ENCODE data around the gene PSPH. TPM values are rescaled to one million over a fixed set of nuclear protein-coding genes. Genes with fewer than 3 reads are reported as not detected.
"Not testable (repeated sequence)": the region's sequence is repeated elsewhere in the genome, so short reads cannot be mapped to it uniquely, and the experiment has no call there.

The PSPH gene
- total RNA-seq, 2 experiments from 2014 or later: 16.3 to 20.9 TPM

DNA sequence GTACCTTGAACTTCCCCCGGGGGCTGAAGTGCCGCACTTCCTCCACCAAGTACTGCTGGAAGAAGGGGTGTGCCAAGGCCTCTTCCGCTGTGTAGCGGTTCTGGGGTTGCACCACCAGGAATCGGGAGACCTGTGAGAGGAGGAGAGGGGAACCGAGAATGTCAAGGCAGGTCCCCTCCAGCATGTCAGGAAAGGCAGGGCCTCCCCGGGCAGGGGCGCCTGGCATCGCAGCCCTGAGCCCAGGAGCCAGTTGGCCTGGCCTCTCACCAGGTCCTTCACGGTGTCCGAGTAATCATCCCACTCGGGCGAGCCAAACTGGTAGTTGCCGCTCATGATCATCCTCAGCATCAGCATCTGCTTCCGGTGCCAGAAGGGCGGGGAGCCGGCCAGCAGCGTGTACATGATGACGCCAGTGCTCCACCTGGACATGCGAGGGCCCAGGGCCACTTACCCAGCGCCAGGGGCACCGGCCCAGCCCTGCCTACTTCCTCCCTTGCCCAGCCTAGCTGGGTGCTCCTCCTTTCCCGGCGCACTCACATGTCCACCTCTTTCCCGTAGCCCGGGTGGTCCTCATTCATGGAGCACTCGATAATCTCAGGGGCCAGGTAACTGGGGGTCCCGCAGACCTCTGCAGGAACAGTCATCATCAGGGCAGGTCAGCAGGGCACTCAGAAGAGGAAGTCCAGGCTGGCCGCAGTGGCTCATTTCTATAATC is 30.5 kb upstream of the PSPH start:
- no peak overlapping the region for H3K4me3 Mint-ChIP-seq
- H3K27ac Mint-ChIP-seq: no peak overlapping the region
- no peaks in the 10 kb centered on the region for H3K27me3 Mint-ChIP-seq
- no peaks in the 10 kb centered on the region for H3K4me1 Mint-ChIP-seq (ENCODE audit: low read depth)
- POLR2A ChIA-PET: no interaction called here
- no peak for DNase-seq
- peaks cover 26% of the 10 kb centered on the region for H3K36me3 Mint-ChIP-seq
- CTCF ChIA-PET: no interaction called here
- no peaks in the 10 kb centered on the region for H3K9me3 Mint-ChIP-seq
- intact Hi-C loops (cut with micrococcal nuclease): no loop called here

DNA sequence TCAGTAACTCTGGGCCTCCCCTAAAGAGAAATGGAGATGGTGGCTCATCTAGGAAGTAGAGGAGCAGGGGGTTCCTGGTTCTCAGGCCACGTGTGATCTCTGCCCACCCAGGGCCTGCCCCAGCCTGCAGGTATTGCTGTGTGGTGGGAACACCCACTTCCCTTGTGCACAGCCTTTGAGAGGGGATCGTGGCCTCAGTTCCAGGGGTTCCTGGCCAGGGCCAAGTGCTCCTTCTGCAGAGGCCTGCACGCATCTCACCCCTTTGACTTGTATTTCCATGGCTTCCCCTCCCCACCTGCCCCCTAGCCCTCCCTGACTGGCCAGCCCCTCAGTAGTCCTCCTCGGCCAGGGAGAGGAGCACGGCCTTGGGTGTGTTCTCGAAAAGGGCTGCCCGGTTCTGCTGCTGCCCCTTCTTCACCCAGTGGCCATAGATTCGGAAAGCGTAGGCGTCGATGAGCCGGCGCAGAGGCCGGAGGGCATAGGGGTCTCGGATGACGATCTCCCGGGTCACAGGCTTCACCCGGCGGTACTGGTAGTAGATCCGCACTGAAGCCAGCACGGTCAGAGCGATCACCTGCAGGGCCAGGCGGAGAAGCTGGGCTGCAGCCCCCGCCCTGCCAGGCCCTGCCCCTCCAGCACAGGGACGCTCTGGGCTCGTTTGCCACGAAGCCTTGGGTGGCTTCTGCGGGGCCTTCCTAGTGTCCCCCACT is 29.6 kb upstream of the PSPH start:
- H3K4me1 Mint-ChIP-seq (ENCODE audit: low read depth); H3K27me3 Mint-ChIP-seq; H3K4me3 Mint-ChIP-seq; DNase-seq; intact Hi-C loops (cut with micrococcal nuclease); H3K27ac Mint-ChIP-seq; CTCF ChIA-PET; H3K9me3 Mint-ChIP-seq; POLR2A ChIA-PET: not testable (repeated sequence)
- H3K36me3 Mint-ChIP-seq: peaks cover 23% of the 10 kb centered on the region

DNA sequence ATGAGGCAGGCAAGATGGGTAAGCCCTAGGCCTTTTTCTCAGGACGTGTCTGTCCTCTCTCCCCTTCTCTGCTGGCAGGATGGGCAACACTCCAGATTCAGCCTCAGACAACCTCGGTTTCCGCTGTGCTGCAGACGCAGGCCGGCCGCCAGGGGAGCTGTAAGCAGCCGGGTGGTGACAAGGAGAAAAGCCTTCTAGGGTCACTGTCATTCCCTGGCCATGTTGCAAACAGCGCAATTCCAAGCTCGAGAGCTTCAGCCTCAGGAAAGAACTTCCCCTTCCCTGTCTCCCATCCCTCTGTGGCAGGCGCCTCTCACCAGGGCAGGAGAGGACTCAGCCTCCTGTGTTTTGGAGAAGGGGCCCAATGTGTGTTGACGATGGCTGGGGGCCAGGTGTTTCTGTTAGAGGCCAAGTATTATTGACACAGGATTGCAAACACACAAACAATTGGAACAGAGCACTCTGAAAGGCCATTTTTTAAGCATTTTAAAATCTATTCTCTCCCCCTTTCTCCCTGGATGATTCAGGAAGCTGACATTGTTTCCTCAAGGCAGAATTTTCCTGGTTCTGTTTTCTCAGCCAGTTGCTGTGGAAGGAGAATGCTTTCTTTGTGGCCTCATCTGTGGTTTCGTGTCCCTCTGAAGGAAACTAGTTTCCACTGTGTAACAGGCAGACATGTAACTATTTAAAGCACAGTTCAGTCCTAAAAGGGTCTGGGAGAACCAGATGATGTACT is 28.4 kb upstream of the PSPH start:
- POLR2A ChIA-PET: no interaction called here
- H3K4me1 Mint-ChIP-seq (ENCODE audit: low read depth): no peaks in the 10 kb centered on the region
- no peak for DNase-seq

DNA sequence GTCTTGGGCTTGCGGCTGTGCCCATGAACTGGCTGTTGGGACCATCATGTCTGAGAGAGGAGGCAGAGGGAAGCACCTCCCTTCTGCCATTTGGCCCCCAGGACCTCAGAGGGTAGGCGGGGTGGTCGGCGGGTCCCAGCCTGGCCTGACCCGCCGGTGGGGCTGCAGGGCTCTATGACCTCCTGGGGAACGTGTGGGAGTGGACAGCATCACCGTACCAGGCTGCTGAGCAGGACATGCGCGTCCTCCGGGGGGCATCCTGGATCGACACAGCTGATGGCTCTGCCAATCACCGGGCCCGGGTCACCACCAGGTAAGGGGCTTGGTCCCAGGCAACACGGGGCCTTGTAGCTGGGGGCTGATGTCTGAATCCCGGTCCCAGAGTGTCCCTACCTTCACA is 27.0 kb upstream of the PSPH start:
- H3K27ac Mint-ChIP-seq: no peak overlapping the region
- H3K9me3 Mint-ChIP-seq: no peaks in the 10 kb centered on the region
- H3K4me3 Mint-ChIP-seq: no peak overlapping the region
- peaks cover 30% of the 10 kb centered on the region for H3K36me3 Mint-ChIP-seq
- intact Hi-C loops (cut with micrococcal nuclease): no loop called here
- POLR2A ChIA-PET: interaction anchor here (0.6 to 0.9 kb wide), 2 partner anchors 11 to 27 kb away, joined by 3 read pairs; partner anchors contain the start of genes CCT6A and PSPH
- H3K4me1 Mint-ChIP-seq (ENCODE audit: low read depth): peaks cover 4% of the 10 kb centered on the region
- no peak for DNase-seq
- H3K27me3 Mint-ChIP-seq: no peaks in the 10 kb centered on the region
- CTCF ChIA-PET: interaction anchor here (1.1 kb wide), 1 partner anchor 14 kb away, joined by 3 read pairs; no protein-coding TSS in a partner anchor

More for the DNA sequence above, 28.4 kb upstream of the PSPH start:
- H3K9me3 Mint-ChIP-seq: no peaks in the 10 kb centered on the region
- H3K27ac Mint-ChIP-seq: no peak overlapping the region
- intact Hi-C loops (cut with micrococcal nuclease): no loop called here
- no peaks in the 10 kb centered on the region for H3K27me3 Mint-ChIP-seq
- CTCF ChIA-PET: no interaction called here
- no peak overlapping the region for H3K4me3 Mint-ChIP-seq
- peaks cover 25% of the 10 kb centered on the region for H3K36me3 Mint-ChIP-seq

DNA sequence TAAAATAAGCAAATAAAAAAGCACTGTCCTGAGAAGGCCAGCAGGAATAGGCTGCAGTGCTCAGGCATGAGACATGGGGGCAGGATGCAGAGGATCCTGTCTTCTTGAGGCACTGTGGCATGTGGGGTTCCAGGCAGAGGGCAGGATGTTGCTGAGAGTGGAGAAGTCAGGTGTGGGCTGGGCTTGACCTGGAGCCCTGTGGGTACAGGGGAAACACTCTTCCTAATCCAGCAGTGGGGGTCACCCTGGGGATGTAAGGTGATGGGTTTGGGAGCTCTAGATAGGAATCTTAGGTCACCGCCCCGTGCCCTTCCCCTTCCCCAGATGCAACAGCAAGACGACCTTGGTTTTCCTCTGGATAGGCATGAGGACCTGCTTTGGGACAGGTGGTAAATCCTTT is 26.4 kb upstream of the PSPH start:
- POLR2A ChIA-PET: no interaction called here

DNA sequence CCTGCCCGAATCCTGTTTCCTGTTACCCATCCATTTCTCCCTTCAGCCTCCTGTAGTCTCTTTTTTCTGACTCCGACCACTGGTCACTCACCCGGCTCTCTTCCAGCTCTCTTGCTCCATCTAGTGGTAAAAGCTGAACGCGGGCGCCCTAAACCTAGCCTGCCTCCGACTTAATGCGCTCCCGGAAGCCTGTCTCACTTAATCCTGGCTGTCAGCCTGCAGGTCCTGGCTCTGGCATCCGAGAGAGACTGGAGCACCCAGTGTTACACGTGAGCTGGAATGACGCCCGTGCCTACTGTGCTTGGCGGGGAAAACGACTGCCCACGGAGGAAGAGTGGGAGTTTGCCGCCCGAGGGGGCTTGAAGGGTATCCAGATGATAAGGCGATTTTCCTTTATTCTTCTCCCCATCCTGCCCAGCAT is 23.1 kb upstream of the PSPH start:
- H3K27me3 Mint-ChIP-seq: no peaks in the 10 kb centered on the region
- H3K4me1 Mint-ChIP-seq (ENCODE audit: low read depth): peaks cover 4% of the 10 kb centered on the region
- no peak overlapping the region for H3K27ac Mint-ChIP-seq
- ChIA-PET POLR2A (interaction anchor here (0.6 to 1.8 kb wide), 2 partner anchors 9 to 72 kb away, joined by 4 to 5 read pairs; no protein-coding TSS in a partner anchor), CTCF (interaction anchor here (0.8 to 4.1 kb wide), 21 partner anchors 9 to 642 kb away, joined by 3 to 45 read pairs (median 7); partner anchors contain the start of genes CCT6A, CHCHD2, PHKG1 and PSPH)
- H3K9me3 Mint-ChIP-seq: no peaks in the 10 kb centered on the region
- DNase-seq: peak; percentile 77
- no peak overlapping the region for H3K4me3 Mint-ChIP-seq
- H3K36me3 Mint-ChIP-seq: peaks cover 31% of the 10 kb centered on the region
- intact Hi-C loops (cut with micrococcal nuclease): loop anchor here (1.0 kb wide), 2 partner anchors 70 to 433 kb away; no protein-coding TSS in a partner anchor

More for the DNA sequence above, 26.4 kb upstream of the PSPH start:
- CTCF ChIA-PET: interaction anchor here (1.1 kb wide), 1 partner anchor 14 kb away, joined by 3 read pairs; no protein-coding TSS in a partner anchor
- Mint-ChIP-seq H3K36me3 (peaks cover 34% of the 10 kb centered on the region), H3K4me1 (ENCODE audit: low read depth) (peaks cover 4% of the 10 kb centered on the region), H3K27me3 (no peaks in the 10 kb centered on the region), H3K27ac (no peak overlapping the region), H3K9me3 (no peaks in the 10 kb centered on the region), H3K4me3 (no peak overlapping the region)
- intact Hi-C loops (cut with micrococcal nuclease): no loop called here
- no peak for DNase-seq

DNA sequence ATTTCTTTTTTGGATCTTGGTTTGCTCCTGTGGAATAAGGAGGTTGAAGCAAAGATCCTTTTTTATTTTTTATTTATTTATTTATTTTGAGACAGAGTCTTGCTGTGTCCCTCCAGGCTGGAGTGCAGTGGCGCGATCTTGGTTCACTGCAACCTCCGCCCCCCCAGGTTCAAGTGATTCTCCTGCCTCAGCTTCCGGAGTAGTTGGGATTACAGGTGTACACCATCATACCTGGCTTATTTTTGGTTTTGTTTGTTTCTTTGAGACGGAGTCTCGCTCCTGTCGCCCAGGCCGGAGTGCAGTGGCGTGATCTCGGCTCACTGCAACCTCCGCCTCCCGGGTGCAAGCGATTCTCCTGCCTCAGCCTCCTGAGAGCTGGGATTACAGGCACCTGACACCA is 15.1 kb upstream of the PSPH start:
- H3K4me1 Mint-ChIP-seq (ENCODE audit: low read depth): peaks cover 27% of the 10 kb centered on the region
- ChIA-PET CTCF (interaction anchor here (1.2 to 4.7 kb wide), 3 partner anchors 8 to 66 kb away, joined by 5 to 34 read pairs (median 6); no protein-coding TSS in a partner anchor), POLR2A (interaction anchor here (0.9 to 1.7 kb wide), 2 partner anchors 15 to 101 kb away, joined by 3 to 10 read pairs; partner anchors contain the start of genes CCT6A and PSPH)
- H3K36me3 Mint-ChIP-seq: peaks cover 36% of the 10 kb centered on the region
- H3K27me3 Mint-ChIP-seq; intact Hi-C loops (cut with micrococcal nuclease); H3K27ac Mint-ChIP-seq; H3K4me3 Mint-ChIP-seq; H3K9me3 Mint-ChIP-seq; DNase-seq: not testable (repeated sequence)

DNA sequence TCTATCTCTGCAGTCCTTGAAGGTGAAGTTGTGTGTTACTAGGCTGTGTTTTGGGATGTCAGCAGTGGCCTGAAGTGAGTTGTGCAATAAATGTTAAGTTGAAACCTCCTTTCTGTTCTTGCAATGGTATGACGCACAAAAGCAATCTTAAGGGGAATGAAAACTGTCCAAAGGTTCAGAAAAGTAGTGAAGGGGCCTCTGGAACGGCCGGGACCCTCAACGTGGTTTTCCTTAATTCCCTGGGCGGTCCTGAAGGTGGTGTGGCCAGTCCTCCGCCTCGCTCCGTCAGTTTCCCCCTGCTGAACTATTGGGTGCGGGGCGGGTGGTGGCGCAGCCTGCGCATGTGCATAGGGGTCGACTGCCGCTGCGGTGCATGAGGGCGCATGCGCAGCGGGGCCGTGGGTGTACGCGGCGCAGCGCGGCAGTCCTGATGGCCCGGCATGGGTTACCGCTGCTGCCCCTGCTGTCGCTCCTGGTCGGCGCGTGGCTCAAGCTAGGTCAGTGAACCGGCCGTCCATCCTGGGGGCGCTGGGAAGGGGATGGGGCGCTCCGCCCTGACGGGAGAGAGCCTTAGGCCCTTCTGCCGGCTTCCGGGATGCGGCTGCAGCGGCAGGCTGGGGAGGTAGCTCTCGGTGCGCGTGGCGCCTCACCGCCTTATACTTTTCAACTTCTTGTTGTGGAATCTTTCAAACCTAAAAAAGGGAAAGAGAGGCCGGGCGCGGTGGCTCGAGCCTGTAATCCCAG is 12.8 kb upstream of the PSPH start, which contains the start of gene SUMF2:
SUMF2 (plus strand) TSS at position 405 of the 744 bp plus-strand sequence; CDS start at position 431, 26 bp downstream.
- peak; percentile 92 for DNase-seq
- H3K27me3 Mint-ChIP-seq: peaks cover 1% of the 10 kb centered on the region
- H3K9me3 Mint-ChIP-seq: no peaks in the 10 kb centered on the region
- intact Hi-C loops (cut with micrococcal nuclease): loop anchor here (1.0 to 5.0 kb wide), 4 partner anchors 13 to 492 kb away; partner anchors contain the start of genes CCT6A, CHCHD2, PSPH and VOPP1
- H3K27ac Mint-ChIP-seq: peak within 1 kb of the TSS; percentile 86
- H3K36me3 Mint-ChIP-seq: peaks cover 41% of the 10 kb centered on the region
- ChIA-PET CTCF (interaction anchor here (0.6 to 4.7 kb wide), 4 partner anchors 10 to 437 kb away, joined by 3 to 34 read pairs (median 10); partner anchors contain the start of genes CCT6A and PSPH), POLR2A (interaction anchor here (0.8 to 1.7 kb wide), 4 partner anchors 10 to 41 kb away, joined by 3 to 13 read pairs (median 4); partner anchors contain the start of genes CCT6A and PSPH)
- H3K4me3 Mint-ChIP-seq: peak within 1 kb of the TSS; percentile 87
- H3K4me1 Mint-ChIP-seq (ENCODE audit: low read depth): peaks cover 40% of the 10 kb centered on the region

DNA sequence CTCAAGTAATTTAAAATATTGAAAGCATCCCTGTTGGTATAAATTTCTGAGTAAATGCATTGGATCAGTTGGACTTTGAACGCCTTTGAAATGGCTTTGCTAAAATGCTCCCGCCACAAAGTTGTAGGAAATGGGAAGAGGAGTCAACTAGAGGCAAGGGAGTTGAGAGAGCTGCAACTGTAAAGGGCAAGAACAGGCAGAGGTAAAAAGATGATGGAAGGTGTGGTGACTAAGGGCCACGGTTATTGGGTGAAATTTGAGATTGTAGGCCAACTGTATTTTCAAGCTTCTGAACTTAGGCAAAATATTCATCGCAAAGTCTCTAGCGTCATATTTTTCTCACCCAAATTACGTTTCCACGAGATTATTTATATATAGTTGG is 12.2 kb upstream of the PSPH start:
- ChIA-PET CTCF (interaction anchor here (4.7 kb wide), 1 partner anchor 11 kb away, joined by 34 read pairs; no protein-coding TSS in a partner anchor), POLR2A (interaction anchor here (0.7 to 1.7 kb wide), 2 partner anchors 9 to 12 kb away, joined by 3 to 13 read pairs; partner anchors contain the start of genes CCT6A and PSPH)
- no peak for DNase-seq
- H3K9me3 Mint-ChIP-seq: no peaks in the 10 kb centered on the region
- peak overlapping the region; percentile 87 for H3K4me3 Mint-ChIP-seq
- H3K27ac Mint-ChIP-seq: peak overlapping the region; percentile 86
- intact Hi-C loops (cut with micrococcal nuclease): loop anchor here (5.0 kb wide), 1 partner anchor 491 kb away; the partner anchor contains the start of gene VOPP1
- H3K4me1 Mint-ChIP-seq (ENCODE audit: low read depth): peaks cover 42% of the 10 kb centered on the region
- peaks cover 38% of the 10 kb centered on the region for H3K36me3 Mint-ChIP-seq
- peaks cover 1% of the 10 kb centered on the region for H3K27me3 Mint-ChIP-seq

DNA sequence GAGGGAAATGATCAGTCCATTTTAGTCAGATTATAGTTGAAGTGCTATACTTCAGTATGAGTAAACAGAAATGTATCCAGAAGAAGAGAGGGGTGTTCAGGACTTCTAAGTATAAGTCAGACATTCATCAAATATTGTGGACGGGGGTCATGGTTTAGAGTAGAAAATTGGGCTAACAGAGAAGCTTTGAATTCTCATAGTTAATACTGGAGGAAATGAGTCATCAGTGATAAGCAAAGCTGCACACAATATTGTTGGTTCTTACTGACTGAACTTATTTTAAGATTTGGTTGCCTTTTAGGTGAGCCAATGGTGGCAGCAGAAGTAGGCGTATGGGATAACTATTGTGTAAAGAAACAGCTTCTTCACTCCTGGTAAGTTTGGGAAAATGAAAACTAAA is 11.1 kb upstream of the PSPH start:
- no peak for DNase-seq
- POLR2A ChIA-PET: interaction anchor here (1.5 kb wide), 1 partner anchor 11 kb away, joined by 4 read pairs; the partner anchor contains the start of genes CCT6A and PSPH
- Mint-ChIP-seq H3K27ac (peak overlapping the region; percentile 80), H3K36me3 (peaks cover 48% of the 10 kb centered on the region), H3K9me3 (no peaks in the 10 kb centered on the region), H3K27me3 (peaks cover 1% of the 10 kb centered on the region), H3K4me3 (no peak overlapping the region), H3K4me1 (ENCODE audit: low read depth) (peaks cover 42% of the 10 kb centered on the region)
- CTCF ChIA-PET: interaction anchor here (0.8 to 4.7 kb wide), 3 partner anchors 11 to 99 kb away, joined by 4 to 34 read pairs (median 9); partner anchors contain the start of genes CCT6A and PSPH
- intact Hi-C loops (cut with micrococcal nuclease): loop anchor here (5.0 kb wide), 1 partner anchor 490 kb away; the partner anchor contains the start of gene VOPP1

All from activated CD4-positive, alpha-beta memory T cell treated with anti-CD3 and anti-CD28 coated beads for 36 hours (primary cell).